NCI-H2081 treated with DMSO at 0.1 percent for 48 hours (cell line): ENCODE results near the gene LZTFL1.

ENCODE experiments used
- DNase-seq: peaks from one replicate; lab custom pipeline; 2025; lab: John Stamatoyannopoulos, UW

Gene LZTFL1

GRCh38 chr3:45841757-45842491 is at the start of gene LZTFL1:
Gene LZTFL1 (minus strand): TSS chr3:45842119. CDS start chr3:45841991, 128 bp downstream.
- DNase-seq, result peak; percentile 29

- no peak for DNase-seq
These were observed 48.5 kb upstream of the LZTFL1 start for GRCh38 chr3:45890405-45890804.

GRCh38 chr3:45889337-45889736 is 47.4 kb upstream of the LZTFL1 start:
- no peak for DNase-seq

GRCh38 chr3:45887759-45888511 is 46.0 kb upstream of the LZTFL1 start:
- DNase-seq, result no peak

GRCh38 chr3:45887285-45887684 is 45.4 kb upstream of the LZTFL1 start:
- no peak for DNase-seq

GRCh38 chr3:45885979-45886705 is 44.2 kb upstream of the LZTFL1 start, which contains the start of gene CCR9:
Gene CCR9 (plus strand): TSS chr3:45886543. CDS start chr3:45894934, 8,391 bp downstream.
- DNase-seq, result no peak

- no peak for DNase-seq
These were observed 42.7 kb upstream of the LZTFL1 start for GRCh38 chr3:45884368-45885201.

- no peak for DNase-seq
These were observed 39.4 kb upstream of the LZTFL1 start for GRCh38 chr3:45881078-45882022.

- no peak for DNase-seq
These were observed 38.8 kb upstream of the LZTFL1 start for GRCh38 chr3:45880725-45881077.

GRCh38 chr3:45878124-45878523 is 36.2 kb upstream of the LZTFL1 start:
- no peak for DNase-seq

- no peak for DNase-seq
These were observed 32.9 kb upstream of the LZTFL1 start for GRCh38 chr3:45874677-45875346.

GRCh38 chr3:45873638-45874037 is 31.7 kb upstream of the LZTFL1 start:
- DNase-seq, result no peak

- no peak for DNase-seq
These were observed 31.1 kb upstream of the LZTFL1 start for GRCh38 chr3:45873036-45873435.

- DNase-seq, result no peak
These were observed 30.6 kb upstream of the LZTFL1 start for GRCh38 chr3:45872569-45872968.

- DNase-seq, result no peak
These were observed 29.9 kb upstream of the LZTFL1 start for GRCh38 chr3:45871780-45872179.

- no peak for DNase-seq
These were observed 28.2 kb upstream of the LZTFL1 start for GRCh38 chr3:45870099-45870498.

GRCh38 chr3:45869638-45870037 is 27.7 kb upstream of the LZTFL1 start:
- no peak for DNase-seq

GRCh38 chr3:45868650-45869049 is 26.7 kb upstream of the LZTFL1 start:
- no peak for DNase-seq

- peak; percentile 3 for DNase-seq
These were observed 26.3 kb upstream of the LZTFL1 start for GRCh38 chr3:45868213-45868612.

- DNase-seq, result no peak
These were observed 23.6 kb upstream of the LZTFL1 start for GRCh38 chr3:45865563-45865962.
